Renal cortex interstitium (tissue), 11 donors: ENCODE measurements around the gene HEATR3. TPM values are rescaled to one million over a fixed set of nuclear protein-coding genes. Genes with fewer than 3 reads are reported as not detected.
A peak's percentile ranks its signal among the peaks of the same experiment; 100 is the strongest.

Source experiments
- DNase-seq, 11 donors: peaks; one replicate each; pipeline ENCODE4 v3.0.0-alpha.2; 2013; ENCODE audit warnings: low read depth in 9 of 11, low spot score in 4 of 11; ENCODE audit errors: extremely low read depth in 1 of 11
- polyA plus RNA-seq, 3 donors: library from polyadenylated mRNA; unstranded; fragments of 120-200 nt; gene quantifications; one replicate each; pipeline ENCODE4 v1.2.1, GENCODE V29; 2013; ENCODE audit not compliant: insufficient read length in 3 of 3

The HEATR3 gene
- polyA plus RNA-seq, 3 donors = 15.2 to 21.0 (median 18.2) TPM

GRCh38 chr16:50137268-50137667 lies 71.5 kb downstream of the HEATR3 start:
- no peak for DNase-seq

- DNase-seq = no peak
Observed at GRCh38 chr16:50139580-50139979, 73.8 kb downstream of the HEATR3 start.

DNA sequence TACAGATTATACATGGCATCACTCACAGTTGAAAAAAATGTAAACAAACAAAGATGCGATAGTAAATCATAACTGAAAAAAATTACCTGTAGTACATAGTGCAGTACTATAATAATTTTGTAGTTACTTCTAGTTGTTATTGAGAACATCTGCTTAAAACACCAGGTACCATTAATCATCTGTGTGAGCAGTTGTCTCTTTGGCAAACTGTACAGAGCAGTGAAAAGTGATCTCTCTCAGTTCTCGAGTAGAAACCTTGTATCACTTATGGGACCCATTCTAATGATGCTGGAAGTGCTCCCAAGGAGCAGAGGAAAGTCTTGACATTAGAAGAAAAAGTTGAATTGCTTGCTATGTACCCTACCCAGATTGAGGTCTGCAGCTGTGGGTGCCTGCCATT lies 78.4 kb downstream of the HEATR3 start:
- DNase-seq = no peak

DNA sequence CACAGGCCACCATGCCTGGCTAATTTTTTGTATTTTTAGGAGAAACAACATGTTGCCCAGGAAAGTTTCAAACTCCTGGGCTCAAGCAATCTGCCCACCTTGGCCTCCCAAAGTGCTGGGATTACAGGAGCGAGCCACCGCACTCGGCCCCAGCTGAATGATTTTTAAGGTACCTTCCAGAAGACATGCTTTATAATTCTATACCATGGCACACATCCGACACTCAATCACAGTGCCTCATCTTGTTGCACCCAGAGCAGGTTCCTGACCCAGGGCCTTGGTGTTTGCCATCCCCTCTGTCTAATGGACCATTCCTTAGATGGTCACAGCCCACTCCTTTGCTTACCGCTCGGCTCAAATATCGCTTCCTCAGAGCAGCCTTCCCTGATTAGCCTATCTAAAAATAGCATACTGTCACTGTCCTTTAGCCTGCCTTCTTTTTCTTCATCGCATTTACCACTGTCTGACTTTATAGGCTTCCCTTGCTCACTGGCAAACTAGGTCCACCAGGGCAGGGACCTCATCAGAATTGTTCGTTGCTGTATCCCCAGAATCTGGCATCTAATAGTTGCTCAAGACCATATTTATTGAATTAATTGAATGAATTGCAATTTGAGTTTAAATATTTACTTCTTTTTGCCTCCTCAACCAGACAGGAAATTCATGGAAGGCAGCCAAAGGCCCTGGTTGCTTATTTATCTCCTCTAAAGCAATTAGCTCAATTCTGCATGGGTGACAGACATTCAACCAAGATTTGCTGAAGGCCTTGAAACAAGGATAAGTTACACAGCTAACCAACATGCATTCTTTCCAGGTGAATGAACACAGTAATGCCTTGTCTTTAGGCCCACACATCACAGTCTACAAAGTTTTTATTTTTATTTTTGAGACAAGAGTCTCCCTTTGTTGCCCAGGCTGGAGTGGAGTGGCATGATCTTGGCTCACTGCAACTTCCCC lies 81.0 kb downstream of the HEATR3 start:
- DNase-seq = peak in 6 of 11 donors; percentile 35 to 73 (median 56)

- DNase-seq = no peak
Observed at GRCh38 chr16:50151322-50151721, 85.6 kb downstream of the HEATR3 start.

DNA sequence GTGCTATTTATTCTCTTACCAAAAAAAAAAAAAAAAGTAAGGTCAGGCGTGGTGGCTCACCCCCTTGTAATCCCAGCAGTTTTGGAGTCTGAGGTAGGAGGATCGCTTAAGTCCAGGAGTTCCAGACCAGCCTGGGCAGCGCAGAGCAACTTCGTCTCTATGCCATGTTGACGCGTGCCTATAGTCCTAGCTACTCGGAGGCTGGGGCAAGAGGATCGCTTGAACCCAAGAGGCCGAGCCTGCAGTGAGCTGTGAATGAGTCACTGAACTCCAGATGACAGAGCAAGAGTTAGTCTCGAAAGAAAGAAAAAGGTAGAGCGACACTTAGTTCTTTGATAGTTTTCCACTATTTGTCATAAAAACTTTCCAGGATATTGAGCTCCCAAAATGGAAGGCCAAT lies 86.0 kb downstream of the HEATR3 start:
- no peak for DNase-seq

DNA sequence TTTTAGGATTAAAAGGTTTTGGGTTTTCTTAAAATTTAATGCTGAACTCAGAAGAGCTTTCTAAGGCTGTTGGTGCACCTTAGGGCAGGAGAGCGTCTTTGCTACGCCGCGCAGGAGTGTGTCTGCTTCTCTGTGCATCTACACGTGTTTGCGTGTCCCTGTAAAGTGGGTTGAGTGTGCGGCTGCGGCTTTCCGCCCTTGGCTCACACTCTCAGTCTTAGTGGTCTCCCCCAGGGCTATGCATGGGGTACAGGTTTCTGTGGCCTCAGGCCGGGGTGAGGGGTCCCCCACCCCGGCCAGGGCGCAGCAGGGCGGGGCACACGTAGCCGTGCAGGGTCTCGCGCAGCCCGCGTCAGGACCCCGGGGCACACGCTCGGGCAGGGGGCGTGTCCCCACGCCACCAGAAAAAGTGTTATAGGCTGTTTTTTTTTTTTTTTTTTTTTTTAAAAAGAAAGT lies 86.6 kb downstream of the HEATR3 start:
- no peak for DNase-seq

DNA sequence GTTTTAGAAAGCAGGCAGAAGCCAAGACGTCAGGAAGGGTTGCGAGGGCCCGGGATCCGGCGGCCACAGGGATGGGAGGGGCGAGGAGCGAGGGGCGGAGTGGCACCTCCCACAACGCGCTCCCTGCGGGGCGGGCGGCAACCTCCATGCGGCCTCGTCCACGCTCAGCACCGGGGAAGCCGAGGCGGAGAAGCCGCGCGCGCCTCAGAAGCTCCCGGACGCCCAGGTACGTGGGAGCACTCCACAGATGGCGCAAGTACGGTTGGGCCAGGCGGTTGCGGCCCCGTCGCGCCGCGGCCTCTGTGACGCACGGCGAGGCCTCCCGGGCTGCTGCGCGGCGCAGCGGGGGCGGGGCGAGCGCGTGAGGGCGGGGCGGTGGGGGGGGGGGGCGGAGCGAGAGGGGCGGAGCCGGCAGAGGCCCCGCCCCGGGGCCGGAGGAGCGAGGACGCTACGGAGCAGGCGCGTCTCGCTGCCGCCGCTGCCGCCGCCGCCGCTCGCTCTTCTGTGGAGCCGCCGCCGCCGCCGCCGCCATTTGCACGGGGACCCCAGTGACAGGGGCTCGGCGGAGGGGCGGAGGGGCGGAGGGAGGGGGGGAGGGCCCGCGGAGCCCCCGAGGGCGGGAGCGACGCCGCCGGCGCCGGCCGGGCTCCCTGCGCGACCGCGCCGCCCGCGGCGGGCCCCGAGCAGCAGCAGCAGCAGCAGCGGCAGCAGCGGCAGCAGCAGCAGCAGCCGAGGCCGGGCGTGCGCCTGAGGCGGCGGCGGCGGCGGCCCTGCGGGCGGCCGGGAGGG lies 87.2 kb downstream of the HEATR3 start, which contains the start of gene TENT4B:
Gene TENT4B (plus strand): TSS at position 500 of the 789 bp plus-strand sequence. CDS start 316 bp downstream, outside the sequence.
- peak; percentile 56 to 84 (median 77) for DNase-seq

GRCh38 chr16:50153596-50154419 lies 88.0 kb downstream of the HEATR3 start:
- DNase-seq = no peak

GRCh38 chr16:50154420-50154950 lies 88.7 kb downstream of the HEATR3 start:
- DNase-seq = no peak

GRCh38 chr16:50155925-50156324 lies 90.2 kb downstream of the HEATR3 start:
- no peak for DNase-seq

Other genes starting within 250 kb of the HEATR3 start
- gene ZNF423, start 209.9 kb upstream of the HEATR3 start, polyA plus RNA-seq = 10 to 100 TPM; 24.8 to 33.2 (median 25.8) TPM
- 10 to 100 TPM; 25.6 to 34.0 (median 27.9) TPM for gene CNEP1R1, start 40.7 kb upstream of the HEATR3 start, polyA plus RNA-seq
- 10 to 100 TPM; 14.4 to 17.1 (median 15.9) TPM for gene TENT4B, start 87.3 kb downstream of the HEATR3 start, polyA plus RNA-seq
- gene ADCY7, start 200.6 kb downstream of the HEATR3 start, polyA plus RNA-seq = 1 to 10 TPM; 6.9 to 9.9 (median 9.0) TPM